NCI-H524 treated with DMSO at 0.1 percent for 48 hours (cell line): ENCODE measurements around the gene RASA4.
"Not testable (repeated sequence)": the region's sequence is repeated elsewhere in the genome, so short reads cannot be mapped to it uniquely, and the experiment has no call there.

Experiments
- DNase-seq: peaks from one replicate; lab custom pipeline; 2025; lab: John Stamatoyannopoulos, UW

RASA4 gene

DNA sequence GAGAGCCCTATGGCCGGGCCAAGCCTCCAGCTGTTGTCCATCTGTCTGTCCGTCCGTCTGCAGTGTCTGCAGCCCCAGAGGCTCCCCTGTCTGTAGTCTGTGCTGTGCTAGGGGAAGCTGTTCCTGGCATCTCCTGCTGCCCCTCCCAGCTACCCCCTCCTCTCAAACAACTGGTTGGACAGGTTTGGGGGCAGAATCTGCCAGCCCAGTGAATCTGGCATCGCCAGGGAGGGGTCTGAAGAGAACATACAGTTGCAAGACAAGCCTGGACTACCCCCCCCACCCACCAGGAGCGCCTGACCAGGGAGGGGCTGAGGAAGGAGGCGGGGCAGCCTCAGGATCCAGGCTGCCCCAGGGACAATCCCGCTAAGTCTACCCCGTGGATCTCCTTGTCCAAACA, 73.0 kb downstream of the RASA4 start, which contains the start of gene UPK3BL2:
Gene UPK3BL2, minus strand, starts transcription at position 101 of the 400 bp plus-strand sequence. Its CDS starts 60 bp downstream, at position 41.
- DNase-seq = not testable (repeated sequence)

GRCh38 chr7:102542771-102543170, 73.8 kb downstream of the RASA4 start:
- DNase-seq = not testable (repeated sequence)

DNA sequence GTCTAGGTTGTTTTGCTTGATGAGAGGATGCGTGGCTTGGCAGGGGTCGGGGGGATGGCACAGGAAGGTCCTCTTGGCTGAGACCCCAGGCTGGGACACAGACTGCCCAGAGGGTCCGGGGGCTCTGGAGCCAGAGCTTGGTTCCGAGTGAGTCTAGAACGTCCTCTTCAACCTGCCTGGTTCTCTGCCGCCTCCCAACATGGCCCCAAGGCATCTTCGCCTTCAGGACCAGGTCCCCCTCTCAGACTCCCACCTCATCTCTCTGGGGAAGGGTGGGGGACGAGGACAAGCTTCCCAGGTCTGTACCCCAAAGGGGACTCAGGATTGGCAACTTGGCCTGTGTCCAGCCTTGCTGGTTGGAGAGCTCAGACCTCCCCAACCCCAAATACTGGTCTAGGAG, 74.5 kb downstream of the RASA4 start:
- not testable (repeated sequence) for DNase-seq

DNA sequence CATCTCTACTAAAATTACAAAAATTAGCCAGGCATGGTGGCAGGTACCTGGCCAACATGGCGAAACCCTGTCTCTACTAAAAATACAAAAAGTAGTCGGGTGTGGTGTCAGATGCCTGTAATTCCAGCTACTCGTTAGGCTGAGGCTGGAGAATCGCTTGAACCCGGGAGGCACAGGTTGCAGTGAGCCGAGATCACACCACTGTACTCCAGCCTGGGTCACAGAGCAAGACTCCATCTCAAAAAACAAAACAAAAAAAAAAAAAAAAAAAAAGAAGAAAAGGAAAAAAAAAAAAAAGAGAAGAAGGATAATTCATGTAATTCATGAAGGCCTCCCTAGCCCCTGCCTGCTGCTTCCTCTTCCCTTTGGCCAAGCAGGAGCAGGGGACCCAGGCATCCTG, 76.0 kb downstream of the RASA4 start:
- DNase-seq = not testable (repeated sequence)

DNA sequence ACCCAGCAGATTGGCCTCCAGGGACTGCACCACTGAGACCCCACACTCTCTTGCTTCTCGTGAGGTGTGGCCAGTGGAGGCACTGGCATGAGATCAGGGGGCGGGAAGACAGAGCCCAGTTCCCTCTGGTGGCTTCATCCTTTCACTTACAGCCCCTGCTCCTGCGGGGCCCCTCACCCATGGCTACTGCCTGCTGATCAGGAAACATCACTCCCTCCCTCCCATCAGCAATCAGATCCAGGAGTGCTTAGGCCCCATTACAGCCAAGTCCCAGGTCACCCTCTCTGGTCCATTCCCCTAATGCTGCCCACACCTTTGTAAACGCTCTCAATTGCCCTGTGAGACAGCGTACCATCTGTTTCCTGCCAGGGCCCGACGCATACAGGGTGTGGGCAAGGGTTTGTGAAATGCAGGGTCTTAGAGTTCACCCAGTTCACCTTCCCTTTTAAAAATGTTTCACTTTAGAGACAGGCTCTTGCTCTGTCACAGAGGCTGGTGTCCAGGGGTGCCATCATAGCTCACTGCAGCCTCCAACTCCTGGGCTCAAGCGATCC, 81.4 kb downstream of the RASA4 start:
- not testable (repeated sequence) for DNase-seq

DNA sequence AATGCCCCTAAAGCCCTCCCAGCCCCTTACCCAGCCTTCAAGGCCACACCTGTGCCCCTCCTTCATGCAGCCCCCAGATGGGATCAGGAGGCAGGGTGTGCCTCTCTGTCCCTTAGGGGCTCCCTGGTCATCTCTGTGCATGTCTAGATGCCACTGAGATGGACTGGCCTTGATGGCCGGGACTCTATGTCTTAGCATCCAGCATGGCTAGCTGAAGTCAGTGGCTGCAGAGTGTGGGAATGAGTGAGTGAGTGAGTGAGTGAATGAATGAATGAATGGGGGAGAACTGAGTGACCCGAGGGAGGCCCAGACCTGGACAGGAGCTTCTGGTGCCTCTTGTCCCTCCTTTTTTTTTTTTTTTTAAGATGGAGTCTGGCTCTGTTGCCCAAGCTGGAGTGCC, 84.4 kb downstream of the RASA4 start:
- not testable (repeated sequence) for DNase-seq

GRCh38 chr7:102531583-102531982, 85.0 kb downstream of the RASA4 start:
- DNase-seq = not testable (repeated sequence)

GRCh38 chr7:102527822-102528793, 88.4 kb downstream of the RASA4 start:
- DNase-seq = not testable (repeated sequence)

DNA sequence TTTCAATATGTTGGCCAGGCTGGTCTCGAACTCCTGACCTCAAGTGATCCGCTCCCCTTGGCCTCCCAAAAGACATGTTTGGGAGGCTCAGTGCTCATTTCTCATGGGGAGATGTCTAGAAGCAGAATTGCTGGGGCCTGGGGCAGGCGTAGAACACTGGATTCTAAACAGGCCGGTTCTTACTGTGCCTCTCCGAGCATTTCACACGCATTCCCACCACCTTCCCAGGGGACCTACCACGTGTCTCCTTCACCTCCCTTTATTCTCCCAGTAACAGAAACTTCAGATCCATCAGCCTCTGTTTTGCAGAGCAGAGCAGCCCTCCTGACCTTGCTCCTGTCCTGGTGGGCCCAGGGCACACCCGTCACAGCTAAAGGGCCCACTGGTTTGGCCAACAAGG, 89.4 kb downstream of the RASA4 start:
- DNase-seq = not testable (repeated sequence)

DNA sequence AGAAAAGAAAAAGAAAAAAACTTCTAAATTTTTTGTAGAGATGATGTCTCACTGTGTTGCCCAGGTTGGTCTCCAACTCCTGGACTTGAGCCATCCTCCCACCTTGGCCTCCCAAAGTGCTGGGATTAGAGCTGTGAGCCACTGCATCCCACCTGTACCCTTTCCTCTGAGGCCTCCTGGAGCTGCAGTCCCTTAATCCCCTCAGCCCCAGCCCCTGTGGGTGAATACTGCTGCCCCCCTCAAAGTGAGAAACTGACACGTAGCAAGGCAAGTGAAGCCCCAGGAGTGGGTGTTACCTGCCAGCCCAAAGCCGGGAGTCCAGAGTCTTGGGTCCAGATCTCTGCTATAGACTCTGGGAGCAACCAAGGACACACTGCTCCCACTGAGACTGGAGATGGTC, 91.8 kb downstream of the RASA4 start:
- not testable (repeated sequence) for DNase-seq
